Cardiac septum (tissue), 1 donor: ENCODE data around the gene CREBZF. TPM values are rescaled to one million over a fixed set of nuclear protein-coding genes. Genes with fewer than 3 reads are reported as not detected.
"Not testable (repeated sequence)": the region's sequence is repeated elsewhere in the genome, so short reads cannot be mapped to it uniquely, and the experiment has no call there.

Experiments used
- DNase-seq: peaks from one replicate; pipeline ENCODE4 v3.0.0-alpha.2; 2020; ENCODE audit warnings: low spot score
- intact Hi-C: fragments of 100-400 bp; cut with DNase I; formaldehyde crosslinking; loops from one replicate; pipeline ENCODE4 v1.14.0; 2022
- total RNA-seq: library from RNA; stranded (reverse); fragmentation: NEBNext Ultra II Directional; extraction: Animal tissue kit (Norgen Biotek cat#: 25700); gene quantifications from one replicate; pipeline ENCODE4 v1.2.1, GENCODE V29; 2021
- donor health status: DM: no; HTN: no; CAD: no.

The CREBZF gene
- total RNA-seq, 1 donor from 2014 or later = 19.4 TPM

DNA sequence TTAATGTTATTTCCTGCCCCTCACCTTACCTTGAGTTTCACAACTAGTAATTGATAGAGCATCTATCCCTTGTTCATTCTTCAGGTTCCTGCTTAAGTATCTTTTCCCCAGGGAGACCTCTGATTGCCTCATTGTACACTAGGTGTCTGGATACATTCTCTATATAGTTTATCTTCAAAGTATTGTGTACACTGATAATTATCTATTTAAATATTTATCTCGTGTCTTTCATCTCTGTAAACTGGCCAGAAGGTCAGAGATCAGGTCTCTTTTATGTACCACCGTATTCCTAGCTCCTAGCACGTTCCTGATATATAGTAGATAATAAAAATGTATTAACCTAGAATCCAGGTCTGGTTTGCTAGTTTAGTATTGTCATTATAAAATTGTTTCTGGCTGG lies 30.2 kb downstream of the CREBZF start:
- no peak for DNase-seq
- intact Hi-C loops = no loop called here

DNA sequence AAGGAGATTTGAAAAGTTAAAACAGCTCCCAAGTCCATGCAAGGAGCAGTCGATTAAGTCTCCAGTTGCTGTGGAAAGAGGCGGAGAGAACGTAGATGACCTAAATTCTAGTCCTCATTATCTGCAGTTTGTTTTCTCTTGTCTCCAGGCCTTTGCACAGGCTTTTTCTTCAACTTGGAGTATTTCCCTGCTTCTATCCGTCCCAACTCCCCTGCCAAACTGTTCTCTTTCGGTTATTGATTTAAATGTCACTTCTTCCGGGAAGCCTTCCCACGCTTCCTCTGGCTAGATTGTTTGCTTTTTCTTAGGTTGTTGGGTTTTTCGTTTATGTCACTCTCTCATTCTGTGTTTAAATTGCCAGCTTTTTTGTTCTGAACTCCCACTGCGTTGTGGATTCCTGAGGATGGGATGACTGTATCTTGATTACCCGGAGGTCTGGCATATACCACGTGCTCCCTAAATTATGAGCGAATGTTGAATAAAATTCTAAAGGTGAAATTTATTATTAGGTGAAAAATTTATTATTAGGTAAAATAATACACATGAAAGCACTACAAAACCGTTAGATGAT lies 36.1 kb downstream of the CREBZF start:
- intact Hi-C loops = loop anchor here (1.0 to 5.0 kb wide), 3 partner anchors 20 to 438 kb away; partner anchors contain the start of gene PICALM

GRCh38 chr11:85627998-85628770 lies 36.7 kb downstream of the CREBZF start, which contains the start of gene TMEM126B:
TSS of gene TMEM126B (plus strand) at chr11:85628593. CDS start at chr11:85628608, 15 bp downstream.
- intact Hi-C loops = loop anchor here (1.0 to 5.0 kb wide), 3 partner anchors 21 to 439 kb away; partner anchors contain the start of gene PICALM
- DNase-seq = peak; percentile 99

More for the DNA sequence above, 36.1 kb downstream of the CREBZF start:
- DNase-seq = no peak

- DNase-seq = no peak
- intact Hi-C loops = loop anchor here (5.0 kb wide), 1 partner anchor 440 kb away; the partner anchor contains the start of gene PICALM
Observed at GRCh38 chr11:85627332-85627997, 37.5 kb downstream of the CREBZF start, which contains the start of gene DLG2. TSS of gene DLG2 (minus strand) at chr11:85627344.

GRCh38 chr11:85626496-85626895 lies 38.4 kb downstream of the CREBZF start:
- intact Hi-C loops = loop anchor here (5.0 kb wide), 1 partner anchor 441 kb away; the partner anchor contains the start of gene PICALM

GRCh38 chr11:85620256-85620655 lies 44.7 kb downstream of the CREBZF start:
- intact Hi-C loops = no loop called here
- no peak for DNase-seq

More at GRCh38 chr11:85626496-85626895, 38.4 kb downstream of the CREBZF start:
- DNase-seq = no peak

DNA sequence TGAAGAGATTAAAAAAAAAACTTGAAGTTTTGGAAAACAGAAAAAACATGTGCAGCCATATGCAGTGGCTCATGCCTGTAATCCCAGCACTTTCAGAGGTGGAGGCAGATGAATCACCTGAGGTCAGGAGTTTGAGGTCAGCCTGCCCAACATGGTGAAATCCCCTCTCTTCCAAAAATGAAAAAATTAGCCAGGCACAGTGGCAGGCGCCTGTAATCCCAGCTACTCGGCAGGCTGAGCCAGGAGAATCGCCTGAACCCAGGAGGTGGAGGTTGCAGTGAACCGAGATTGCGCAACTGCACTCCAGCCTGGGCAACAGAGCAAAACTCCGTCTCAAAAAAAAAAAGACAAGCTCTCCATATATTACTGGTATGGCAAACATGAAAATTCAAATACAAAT lies 45.4 kb downstream of the CREBZF start:
- no peak for DNase-seq
- intact Hi-C loops = no loop called here

GRCh38 chr11:85611643-85612042 lies 53.3 kb downstream of the CREBZF start:
- intact Hi-C loops, DNase-seq: not testable (repeated sequence)

Other genes starting within 250 kb of the CREBZF start
- 9.9 TPM for gene DLG2, start 37.8 kb downstream of the CREBZF start, total RNA-seq
- gene TMEM126B, start 36.5 kb downstream of the CREBZF start, total RNA-seq = 45.2 TPM
- gene TMEM126A, start 17.2 kb downstream of the CREBZF start, total RNA-seq = 44.0 TPM
- 0.54 TPM for gene CCDC89, start 21.1 kb upstream of the CREBZF start, total RNA-seq
- 14.2 TPM for gene SYTL2, start 146.0 kb upstream of the CREBZF start, total RNA-seq
- gene CCDC83, start 190.3 kb upstream of the CREBZF start, total RNA-seq = not detected